ENCODE measurements around the gene IDI1. TPM values are rescaled to one million over a fixed set of nuclear protein-coding genes. Genes with fewer than 3 reads are reported as not detected.
A peak's percentile ranks its signal among the peaks of the same experiment; 100 is the strongest.
"Not testable (repeated sequence)": the region's sequence is repeated elsewhere in the genome, so short reads cannot be mapped to it uniquely, and the experiment has no call there.

IDI1 gene
- total RNA-seq, 1 donor from 2014 or later = 39.9 TPM

GRCh38 chr10:1063232-1063865 is 14.4 kb upstream of the IDI1 start:
- no peak for ATAC-seq

GRCh38 chr10:1061930-1062774 is 13.2 kb upstream of the IDI1 start:
- no peak for ATAC-seq

- ATAC-seq = peak; percentile 74
These were observed 11.0 kb upstream of the IDI1 start for GRCh38 chr10:1059902-1060301.

DNA sequence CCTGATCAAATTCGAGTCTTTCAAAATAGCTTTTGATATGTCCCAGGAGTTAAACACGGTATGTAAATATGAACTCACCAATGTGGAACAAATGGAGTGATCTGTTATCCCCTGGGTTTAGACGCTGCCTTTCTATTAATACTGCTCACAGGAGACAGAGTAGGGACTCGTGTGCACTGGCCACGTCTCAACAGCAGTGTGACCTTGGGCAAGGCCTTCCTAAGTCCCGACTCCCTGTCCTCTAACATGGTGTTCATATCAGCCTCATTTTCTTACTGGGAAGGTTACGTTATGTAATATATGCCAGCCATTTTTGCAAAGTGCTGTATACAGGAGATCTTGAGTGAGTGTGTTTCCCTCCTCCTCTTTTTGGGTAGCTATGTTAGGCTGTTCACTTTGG is 9.1 kb upstream of the IDI1 start:
- ATAC-seq = no peak

DNA sequence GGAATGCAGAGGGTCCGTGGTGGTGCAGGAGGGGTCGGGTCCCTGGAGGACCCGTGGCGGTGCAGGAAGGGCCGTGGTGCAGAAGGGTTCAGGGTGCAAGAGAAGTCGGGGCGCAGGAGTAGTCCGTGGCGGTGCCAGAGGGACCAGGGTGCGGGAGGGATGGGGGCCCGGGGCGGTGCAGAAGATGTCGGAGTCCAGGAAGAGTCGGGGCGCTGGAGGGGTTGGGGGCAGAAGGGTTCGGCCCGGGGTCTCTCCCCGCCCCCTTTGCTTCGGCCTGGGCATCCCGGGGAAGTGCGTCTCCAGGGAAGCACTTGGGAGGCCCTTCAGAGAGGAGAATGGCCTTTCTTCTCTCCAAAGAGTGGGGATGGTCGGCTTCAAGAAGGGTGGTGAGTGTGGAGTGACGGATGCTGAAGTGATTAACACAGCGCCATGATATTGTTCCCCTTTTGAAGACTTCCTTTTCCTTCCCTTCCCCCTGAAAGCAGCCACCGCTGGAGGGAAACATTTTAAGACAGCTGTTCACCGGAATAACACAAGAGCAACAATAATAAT is 8.3 kb upstream of the IDI1 start:
- no peak for ATAC-seq

GRCh38 chr10:1056326-1057105 is 7.6 kb upstream of the IDI1 start, which contains the start of gene WDR37:
Gene WDR37, plus strand, starts transcription at chr10:1056385. Its CDS starts 15,771 bp downstream, at chr10:1072156.
- peak; percentile 84 for ATAC-seq

- peak; percentile 66 for ATAC-seq
These were observed 5.8 kb upstream of the IDI1 start for GRCh38 chr10:1054684-1055083.

DNA sequence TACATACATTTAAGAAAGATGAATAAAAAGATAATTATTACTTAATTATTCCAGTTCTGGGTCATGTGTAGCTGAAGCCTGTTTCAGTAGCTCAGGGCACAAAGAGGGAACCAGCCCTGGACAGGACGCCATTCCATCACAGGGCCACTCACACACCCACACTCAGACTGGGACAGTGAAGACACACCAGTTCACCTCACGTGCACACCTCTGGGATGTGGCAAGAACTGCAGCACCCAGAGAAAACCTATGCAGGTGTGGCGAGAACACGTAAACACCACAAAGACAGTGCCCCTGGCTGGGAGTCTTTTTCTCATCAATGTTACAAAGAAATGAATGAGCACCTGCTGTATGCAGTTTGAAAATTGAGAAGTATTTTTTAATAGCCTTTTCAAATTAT is 1.6 kb upstream of the IDI1 start:
- peak; percentile 48 for ATAC-seq

DNA sequence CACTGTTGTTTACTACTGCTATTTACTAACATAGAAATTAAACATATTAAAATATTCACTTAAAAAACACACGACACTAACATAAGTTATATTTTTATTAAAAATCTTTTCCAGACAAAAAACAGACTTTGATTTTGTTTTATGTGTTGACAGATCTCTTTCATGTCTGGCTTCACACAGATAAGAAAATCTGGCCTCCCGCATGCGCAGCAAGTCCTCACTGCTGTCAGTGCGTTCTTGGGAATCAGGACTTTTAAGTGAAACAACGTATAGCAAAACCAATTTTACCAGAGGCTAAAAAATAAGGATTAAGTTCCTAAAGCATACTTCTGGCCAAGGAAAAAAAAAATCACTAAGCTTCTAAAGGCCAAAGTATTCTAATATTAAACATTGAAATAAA is 1.2 kb upstream of the IDI1 start:
- ATAC-seq = no peak

DNA sequence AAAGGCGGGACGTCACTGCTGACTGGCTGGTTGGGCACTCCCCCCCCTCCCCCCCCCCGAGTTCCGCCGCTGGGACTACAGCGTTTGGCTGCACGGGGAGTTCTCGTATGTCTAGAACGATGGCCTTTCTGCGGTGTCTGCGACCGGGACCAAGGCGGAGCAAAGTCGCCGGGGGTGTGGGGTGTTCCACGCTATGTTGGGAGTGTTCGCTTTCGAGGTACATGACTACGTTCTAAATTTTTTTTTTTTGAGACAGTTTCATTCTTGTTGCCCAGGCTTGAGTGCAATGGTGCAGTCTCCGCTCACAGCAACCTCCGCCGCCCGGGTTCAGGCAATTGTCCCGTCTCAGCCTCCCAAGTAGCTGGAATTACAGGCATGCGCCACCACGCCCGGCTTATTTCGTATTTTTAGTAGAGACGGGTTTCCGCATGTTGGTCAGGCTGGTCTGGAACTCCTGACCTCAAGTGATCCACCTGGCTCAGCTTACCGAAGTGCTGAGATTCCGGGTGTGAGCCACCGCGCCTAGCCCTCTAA is 573 bp upstream of the IDI1 start:
- no peak for ATAC-seq

DNA sequence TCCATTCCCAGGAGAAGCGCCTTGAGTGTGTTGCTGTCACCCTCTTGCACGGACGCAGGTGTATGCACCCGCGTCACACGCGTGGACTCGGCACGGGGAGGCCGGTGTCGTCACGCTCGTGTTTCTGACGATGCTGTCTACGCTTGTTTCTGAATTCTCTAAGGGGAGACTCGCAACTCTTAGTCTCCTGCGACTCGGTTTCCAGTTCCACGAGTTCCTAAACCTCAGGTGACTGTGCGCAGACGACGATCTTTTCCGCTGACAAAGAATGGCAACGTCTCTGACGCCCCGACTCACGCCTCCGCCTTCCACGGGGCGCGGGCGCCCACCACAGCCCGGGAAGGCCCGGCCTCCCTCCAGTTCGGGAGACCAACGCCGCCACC is 579 bp downstream of the IDI1 start:
- ATAC-seq = peak; percentile 5

DNA sequence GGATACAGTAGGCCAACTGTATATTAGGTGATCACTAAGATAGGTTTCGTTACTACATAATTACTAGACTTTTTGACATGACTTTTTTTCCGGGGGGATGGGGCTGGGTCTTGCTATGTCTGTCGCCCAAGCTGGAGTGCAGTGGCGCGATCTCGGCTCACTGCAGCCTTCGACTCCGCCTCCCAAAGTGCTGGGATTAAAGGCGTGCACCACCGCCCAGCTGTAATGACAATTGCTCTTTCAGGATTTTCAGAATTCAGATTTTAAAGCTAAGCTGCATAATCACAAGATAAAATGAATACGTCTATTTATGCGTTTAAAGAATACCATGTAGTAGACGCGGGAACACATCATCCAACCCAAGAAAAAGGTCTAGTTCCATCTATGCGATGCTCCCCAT is 982 bp downstream of the IDI1 start:
- no peak for ATAC-seq

DNA sequence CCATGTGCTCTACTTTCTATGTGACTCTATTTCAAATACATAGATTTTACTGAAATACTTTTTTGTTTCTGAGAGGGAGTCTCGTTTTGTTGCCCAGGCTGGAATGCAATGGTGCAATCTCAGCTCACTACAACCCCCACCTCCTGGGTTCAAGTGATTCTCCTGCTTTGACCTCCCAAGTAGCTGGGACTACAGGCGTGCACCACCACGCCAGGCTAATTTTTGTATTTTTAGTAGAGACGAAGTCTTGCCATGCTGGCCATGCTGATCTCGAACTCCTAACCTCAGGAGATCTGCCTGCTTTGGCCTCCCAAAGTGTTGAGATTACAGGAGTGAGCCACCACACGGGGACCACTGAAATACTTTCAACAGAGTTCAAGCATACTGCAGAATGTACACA is 3.5 kb downstream of the IDI1 start:
- no peak for ATAC-seq

DNA sequence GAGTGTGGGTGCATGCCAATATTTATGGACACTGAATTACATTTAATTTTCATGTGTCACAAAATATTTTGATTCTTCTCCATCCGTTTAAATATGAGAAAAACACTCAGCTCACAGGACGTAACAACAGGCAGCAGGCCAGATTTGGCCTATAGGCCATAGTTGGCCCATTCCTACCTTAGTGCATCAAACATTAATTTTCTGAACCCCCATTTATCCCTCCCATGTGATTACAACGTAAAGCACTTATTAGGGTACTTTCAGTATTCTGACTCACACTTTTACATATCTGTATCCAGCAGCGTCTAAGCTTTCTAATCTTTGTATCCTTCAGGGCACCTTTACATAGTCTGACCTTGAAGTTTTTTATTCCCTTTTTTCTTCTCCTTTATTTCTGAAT is 4.0 kb downstream of the IDI1 start:
- ATAC-seq = no peak

- no peak for ATAC-seq
These were observed 4.8 kb downstream of the IDI1 start for GRCh38 chr10:1044146-1044545.

DNA sequence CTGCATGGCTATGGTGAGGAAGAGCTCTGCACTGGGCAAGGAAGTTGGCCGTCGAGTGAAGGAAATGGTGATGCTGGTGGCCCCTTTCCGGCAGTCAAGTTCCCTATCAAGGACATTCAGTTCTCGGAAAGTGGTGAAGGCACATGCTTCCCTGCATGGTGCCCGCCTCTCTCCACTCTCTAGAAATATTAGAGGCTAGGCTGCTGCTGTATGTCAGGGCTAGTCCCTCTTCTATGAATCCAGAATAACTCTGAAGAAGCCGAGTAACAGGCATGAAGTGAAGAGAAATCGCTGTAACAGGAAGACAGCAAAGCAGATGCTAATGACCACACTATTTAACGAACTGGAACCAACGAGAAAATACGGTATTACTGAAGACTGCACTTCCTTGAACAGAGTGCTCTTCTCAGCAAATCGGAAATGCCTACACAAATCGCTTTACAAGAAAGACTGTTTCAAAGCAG is 5.4 kb downstream of the IDI1 start:
- peak; percentile 41 for ATAC-seq

DNA sequence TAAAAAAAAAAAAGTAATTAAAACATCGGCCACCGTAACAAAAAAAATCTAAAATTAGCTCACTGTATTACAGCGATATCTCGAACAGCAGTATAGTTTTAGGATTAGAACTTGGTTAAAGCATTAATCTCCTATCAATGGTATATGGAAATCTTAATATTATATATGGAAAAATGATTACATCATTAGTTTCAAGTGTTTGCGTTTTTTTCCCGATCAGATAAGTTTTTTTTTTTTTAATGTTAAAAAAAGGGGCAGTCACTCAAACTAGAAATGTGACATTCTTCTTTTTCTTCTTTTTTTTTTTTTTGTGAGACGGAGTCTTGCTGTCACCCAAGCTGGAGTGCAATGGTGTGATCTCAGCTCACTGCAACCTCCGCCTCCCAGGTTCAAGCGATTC is 7.4 kb downstream of the IDI1 start:
- no peak for ATAC-seq

GRCh38 chr10:1040133-1040532 is 8.8 kb downstream of the IDI1 start:
- ATAC-seq = no peak

DNA sequence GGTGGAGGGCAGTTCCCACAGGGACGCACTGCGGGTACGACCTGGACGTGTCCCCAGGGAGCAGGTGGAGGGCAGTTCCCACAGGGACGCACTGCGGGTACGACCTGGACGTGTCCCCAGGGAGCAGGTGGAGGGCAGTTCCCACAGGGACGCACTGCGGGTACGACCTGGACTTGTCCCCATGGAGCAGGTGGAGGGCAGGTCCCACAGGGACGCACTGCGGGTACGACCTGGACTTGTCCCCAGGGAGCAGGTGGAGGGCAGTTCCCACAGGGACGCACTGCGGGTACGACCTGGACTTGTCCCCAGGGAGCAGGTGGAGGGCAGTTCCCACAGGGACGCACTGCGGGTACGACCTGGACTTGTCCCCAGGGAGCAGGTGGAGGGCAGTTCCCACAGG is 10.2 kb downstream of the IDI1 start:
- not testable (repeated sequence) for ATAC-seq

DNA sequence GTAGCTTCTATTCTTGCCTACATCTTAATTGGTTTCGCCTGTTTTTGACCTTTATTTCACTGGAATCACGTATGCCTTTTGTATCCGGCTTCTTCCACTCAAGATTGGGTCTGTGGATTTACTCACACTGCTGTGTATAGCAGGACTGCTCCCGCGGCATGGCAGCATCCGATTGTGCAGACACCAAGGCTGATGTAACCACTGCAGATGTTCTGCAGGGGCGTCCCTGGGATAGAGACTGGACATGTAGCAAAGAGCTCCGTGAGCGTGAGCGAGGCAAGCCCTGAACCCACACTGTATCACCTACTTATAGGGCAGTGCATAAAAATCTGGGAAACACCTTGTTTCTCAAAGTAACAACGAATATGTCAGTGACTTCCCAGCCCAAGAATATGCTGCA is 11.8 kb downstream of the IDI1 start:
- ATAC-seq = no peak

DNA sequence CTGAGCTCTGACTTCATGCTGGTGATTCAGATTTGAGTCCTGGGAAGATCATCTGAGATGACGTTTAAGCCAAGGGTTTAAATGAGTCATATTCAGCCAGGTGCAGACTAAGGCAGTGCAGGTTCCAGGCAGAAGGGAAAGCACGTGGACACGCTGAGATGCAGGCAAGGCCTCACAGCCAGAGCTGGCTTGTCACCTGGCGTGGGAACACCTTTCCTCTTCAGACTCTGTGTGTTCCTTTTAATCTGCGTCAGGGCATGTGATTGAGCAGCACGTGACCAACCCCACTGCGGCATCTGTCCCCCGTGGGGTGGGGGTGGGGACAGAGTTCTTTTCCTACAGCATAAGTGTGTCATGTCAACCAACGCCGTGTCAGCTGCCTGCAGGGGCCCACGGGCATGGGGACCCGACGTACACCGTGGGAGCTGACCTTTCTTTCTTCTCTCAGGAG is 12.6 kb downstream of the IDI1 start:
- peak; percentile 99 for ATAC-seq

DNA sequence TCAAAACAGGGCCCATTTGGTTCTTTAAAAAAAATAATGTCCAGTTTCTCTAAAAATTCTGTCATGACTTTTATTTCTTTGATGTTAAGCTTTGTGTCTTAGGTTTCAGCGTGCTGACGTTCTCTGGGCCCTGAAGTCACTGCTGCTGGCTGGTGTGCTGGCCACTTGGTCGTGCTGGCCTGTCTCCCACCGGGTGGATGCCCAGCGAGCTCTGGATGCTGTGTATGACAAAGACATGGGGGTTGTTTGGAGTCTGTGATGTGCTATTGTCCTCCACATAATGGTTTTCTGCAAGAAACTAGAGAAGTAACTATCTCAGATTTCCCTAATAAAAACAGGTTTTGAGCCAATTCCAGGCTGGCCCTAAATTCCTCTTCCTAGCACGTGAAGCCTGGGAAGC is 13.7 kb downstream of the IDI1 start:
- ATAC-seq = no peak

GRCh38 chr10:1034758-1035157 is 14.2 kb downstream of the IDI1 start:
- ATAC-seq = no peak
